Adrenal gland (tissue), 5 donors: Measurements from ENCODE around the gene FZD8.

Experiments
- CTCF ChIP-seq, 6 experiments: fragments of 450-650 bp in 4 of 6; fragments of 200-600 bp in 2 of 6; sonication (generic) in 1 of 6; IDR thresholded peaks; 1 replicate in 5 of 6; 2 replicates in 1 of 6; pipeline versions ENCODE4 v1.5.1 to v1.8.0; 2016 to 2021; ENCODE audit warnings: antibody characterized with exemption in 6 of 6, mild to moderate bottlenecking in 2 of 6, moderate library complexity in 1 of 6
- POLR2A ChIP-seq, 2 donors: fragments of 450-650 bp; IDR thresholded peaks; one replicate each; pipeline ENCODE4 v1.6.1; 2017; ENCODE audit warnings: antibody characterized with exemption in 2 of 2, mild to moderate bottlenecking in 2 of 2, moderate library complexity in 1 of 2
- donor health status: DM: no; HTN: no; CAD: no.

GRCh38 chr10:35668865-35669650, 27.0 kb upstream of the FZD8 start:
- TF ChIP-seq CTCF (IDR thresholded peaks at IDR 0.05) (no peak), POLR2A (IDR thresholded peaks at IDR 0.05) (no peak)
